Measurements from ENCODE around the gene KCNK1.

Gene KCNK1

DNA sequence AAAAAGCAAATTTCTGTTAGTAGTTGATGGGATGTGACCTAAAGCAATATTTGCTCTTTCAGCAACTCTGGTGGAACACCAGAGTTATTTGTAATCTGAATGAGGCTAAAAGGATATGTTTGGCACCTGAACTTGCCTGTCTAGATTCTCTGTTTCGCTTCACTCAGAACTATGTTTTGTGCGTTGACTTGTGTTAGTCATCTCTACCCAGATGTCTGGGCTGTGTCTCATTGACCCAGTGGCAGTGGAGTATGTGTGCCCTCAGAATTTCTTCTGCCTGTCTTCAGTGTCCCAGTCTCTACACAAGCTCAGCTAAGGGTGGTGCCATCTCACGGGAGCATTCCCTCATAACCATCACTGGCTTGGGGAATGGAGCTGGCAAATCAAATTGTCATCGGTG lies 13.9 kb downstream of the KCNK1 start:
- no peak overlapping the region for H3K4me3 ChIP-seq (ENCODE audit: low read depth, low read length)
- POLR2A ChIA-PET, result no interaction called here
- CTCF ChIA-PET, result no interaction called here
- TF ChIP-seq, protein P1, sequence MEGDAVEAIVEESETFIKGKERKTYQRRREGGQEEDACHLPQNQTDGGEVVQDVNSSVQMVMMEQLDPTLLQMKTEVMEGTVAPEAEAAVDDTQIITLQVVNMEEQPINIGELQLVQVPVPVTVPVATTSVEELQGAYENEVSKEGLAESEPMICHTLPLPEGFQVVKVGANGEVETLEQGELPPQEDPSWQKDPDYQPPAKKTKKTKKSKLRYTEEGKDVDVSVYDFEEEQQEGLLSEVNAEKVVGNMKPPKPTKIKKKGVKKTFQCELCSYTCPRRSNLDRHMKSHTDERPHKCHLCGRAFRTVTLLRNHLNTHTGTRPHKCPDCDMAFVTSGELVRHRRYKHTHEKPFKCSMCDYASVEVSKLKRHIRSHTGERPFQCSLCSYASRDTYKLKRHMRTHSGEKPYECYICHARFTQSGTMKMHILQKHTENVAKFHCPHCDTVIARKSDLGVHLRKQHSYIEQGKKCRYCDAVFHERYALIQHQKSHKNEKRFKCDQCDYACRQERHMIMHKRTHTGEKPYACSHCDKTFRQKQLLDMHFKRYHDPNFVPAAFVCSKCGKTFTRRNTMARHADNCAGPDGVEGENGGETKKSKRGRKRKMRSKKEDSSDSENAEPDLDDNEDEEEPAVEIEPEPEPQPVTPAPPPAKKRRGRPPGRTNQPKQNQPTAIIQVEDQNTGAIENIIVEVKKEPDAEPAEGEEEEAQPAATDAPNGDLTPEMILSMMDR (IDR thresholded peaks at IDR 0.05; ENCODE audit: insufficient read depth, low read length, missing control alignments), result no peak
- DNase-seq (ENCODE audit: low read depth, low spot score), result no peak

DNA sequence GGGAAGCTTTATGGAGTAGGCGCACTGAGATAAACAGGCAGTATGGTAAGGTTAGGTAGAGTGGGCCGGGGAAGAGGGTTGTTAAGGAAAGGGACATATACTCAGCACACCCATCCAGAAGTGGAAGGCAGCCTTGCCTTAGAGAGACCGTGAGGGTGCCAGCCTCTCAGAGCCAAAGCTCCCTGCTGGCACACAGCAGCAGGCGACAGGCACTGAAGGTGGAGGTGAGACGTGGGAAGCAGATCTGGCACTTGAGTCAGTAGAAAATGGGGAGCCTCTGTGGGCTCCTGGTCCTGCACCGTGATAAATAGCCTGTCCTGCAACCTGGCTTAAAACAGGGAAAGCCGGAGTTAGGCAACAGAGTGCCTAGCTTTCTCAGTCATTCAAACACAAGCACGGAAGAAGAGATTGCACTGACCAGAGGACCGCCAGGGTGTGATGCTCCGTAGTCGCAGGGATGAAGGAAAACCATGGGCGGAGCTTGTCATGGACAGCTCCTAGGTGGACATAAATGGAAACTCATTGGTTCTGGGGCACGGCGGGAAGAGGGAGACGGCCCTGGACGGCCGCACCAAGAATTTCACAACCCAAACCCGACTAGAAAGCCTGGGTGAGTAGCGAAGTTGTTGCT lies 15.5 kb downstream of the KCNK1 start:
- POLR2A ChIA-PET, result no interaction called here
- H3K4me3 ChIP-seq (ENCODE audit: low read depth, low read length), result no peak overlapping the region
- no peak for DNase-seq (ENCODE audit: low read depth, low spot score)
- TF ChIP-seq, protein P1 (IDR thresholded peaks at IDR 0.05; ENCODE audit: insufficient read depth, low read length, missing control alignments), result no peak
- CTCF ChIA-PET, result no interaction called here

DNA sequence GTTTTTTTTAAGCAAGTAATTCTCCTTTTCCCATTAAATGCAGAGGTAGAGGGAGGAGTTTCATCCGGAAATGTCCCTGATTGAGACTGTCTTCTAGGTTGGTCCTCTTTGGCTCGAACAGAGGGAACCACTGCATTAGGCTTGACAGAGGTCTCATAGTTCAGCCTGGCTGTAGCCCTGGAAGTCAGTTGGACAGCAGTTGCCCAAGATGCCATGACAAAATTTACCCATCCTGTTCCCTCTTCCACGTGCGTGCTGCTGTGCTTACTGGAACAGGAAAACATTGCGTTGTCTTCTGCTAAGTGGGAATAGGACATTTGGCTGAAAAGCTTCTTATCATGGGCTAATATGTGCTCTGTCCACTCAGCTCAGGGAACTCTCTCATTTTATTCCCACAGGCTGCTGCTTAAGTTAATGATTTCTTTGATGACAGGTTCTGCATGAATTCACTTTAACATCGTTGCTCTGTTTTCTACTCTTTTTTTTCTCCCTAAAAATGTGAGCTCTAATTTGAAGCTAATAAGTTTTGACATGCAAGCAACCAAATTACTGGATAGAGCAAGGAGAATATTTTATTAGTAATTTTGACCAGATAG lies 18.0 kb downstream of the KCNK1 start:
- DNase-seq (ENCODE audit: low read depth, low spot score), result no peak
- CTCF ChIA-PET, result no interaction called here
- POLR2A ChIA-PET, result no interaction called here
- TF ChIP-seq, protein P1 (IDR thresholded peaks at IDR 0.05; ENCODE audit: insufficient read depth, low read length, missing control alignments), result no peak
- H3K4me3 ChIP-seq (ENCODE audit: low read depth, low read length), result no peak overlapping the region

GRCh38 chr1:233632436-233632835 lies 18.5 kb downstream of the KCNK1 start:
- ChIA-PET CTCF (no interaction called here), POLR2A (no interaction called here)
- H3K4me3 ChIP-seq (ENCODE audit: low read depth, low read length), result no peak overlapping the region
- TF ChIP-seq, protein P1 (IDR thresholded peaks at IDR 0.05; ENCODE audit: insufficient read depth, low read length, missing control alignments), result no peak
- no peak for DNase-seq (ENCODE audit: low read depth, low spot score)

DNA sequence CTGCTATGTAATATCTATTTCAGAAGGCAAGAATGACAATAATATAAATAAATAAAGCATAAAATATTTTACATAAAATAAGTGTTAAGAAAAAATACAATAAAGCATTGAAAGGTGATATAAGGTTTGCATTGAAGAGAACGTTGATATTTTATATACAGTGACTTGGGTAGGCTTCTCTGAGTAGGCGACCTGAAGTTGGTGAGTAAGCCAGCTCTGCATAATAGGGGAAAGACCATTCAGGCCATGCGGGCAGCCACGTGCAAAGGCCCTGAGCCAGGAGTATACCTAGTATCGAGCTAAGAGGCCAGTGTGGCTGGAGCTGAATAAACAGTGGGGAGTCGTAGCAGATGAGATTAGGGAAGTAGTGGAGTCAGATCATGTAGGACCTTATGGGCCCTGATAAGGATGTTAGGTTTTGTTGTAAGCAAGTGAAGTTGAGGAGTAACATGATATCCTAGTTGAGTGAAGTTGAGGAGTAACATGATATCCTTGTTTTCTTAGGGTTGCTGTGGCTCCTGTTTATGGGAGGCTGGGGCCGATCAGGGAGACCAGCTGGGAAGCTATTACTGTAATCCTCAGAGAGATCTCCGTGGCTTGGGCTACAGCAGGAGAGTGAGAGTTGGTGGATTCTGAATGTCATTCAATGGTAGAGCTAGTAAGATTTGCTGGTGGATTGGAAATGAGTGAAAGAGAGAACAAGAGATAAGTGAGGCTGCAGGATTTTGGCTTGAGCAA lies 22.0 kb downstream of the KCNK1 start:
- no peak overlapping the region for H3K4me3 ChIP-seq (ENCODE audit: low read depth, low read length)
- DNase-seq (ENCODE audit: low read depth, low spot score), result no peak
- TF ChIP-seq, protein P1 (IDR thresholded peaks at IDR 0.05; ENCODE audit: insufficient read depth, low read length, missing control alignments), result no peak
- ChIA-PET POLR2A (no interaction called here), CTCF (no interaction called here)

- no peak overlapping the region for H3K4me3 ChIP-seq (ENCODE audit: low read depth, low read length)
- ChIA-PET CTCF (no interaction called here), POLR2A (no interaction called here)
- DNase-seq (ENCODE audit: low read depth, low spot score), result no peak
- TF ChIP-seq, protein P1 (IDR thresholded peaks at IDR 0.05; ENCODE audit: insufficient read depth, low read length, missing control alignments), result no peak
Measured at GRCh38 chr1:233636503-233636877, 22.6 kb downstream of the KCNK1 start.

Measured in AG04449 (cell line).